SU-DHL-6 (cell line): ENCODE results near the gene VASP.

ENCODE experiments used
- H2AFZ ChIP-seq: fragments of 200-600 bp; sonication (generic); 2 replicates; pipeline ENCODE4 v1.6.1; 2014; ENCODE audit warnings: low read depth, mild to moderate bottlenecking, moderate library complexity, mixed read lengths, antibody characterized with exemption, low read length; ENCODE audit not compliant: severe bottlenecking
- H3F3A ChIP-seq: fragments of 200-600 bp; shearing (Covaris generic); 2 replicates; pipeline ENCODE4 v1.6.0; 2016; ENCODE audit warnings: antibody characterized with exemption, mild to moderate bottlenecking; ENCODE audit not compliant: insufficient read depth
- H3K27ac ChIP-seq: fragments of 200-600 bp; sonication (generic); 2 replicates; pipeline ENCODE4 v1.5.1; 2016; ENCODE audit warnings: low read depth, mild to moderate bottlenecking, low read length, moderate library complexity, mixed read lengths
- H3K27me3 ChIP-seq: fragments of 200-600 bp; sonication (generic), shearing (Covaris generic); 2 replicates; pipeline ENCODE4 v1.6.0; 2014; ENCODE audit warnings: mild to moderate bottlenecking, low read length
- H3K36me3 ChIP-seq: fragments of 200-600 bp; sonication (generic); 2 replicates; pipeline ENCODE4 v1.6.1; 2014; ENCODE audit warnings: mild to moderate bottlenecking, low read length, mixed read lengths
- H3K4me2 ChIP-seq: fragments of 300-600, 200-600 bp; shearing (Covaris generic), sonication (generic); 2 replicates; pipeline ENCODE4 v1.6.0; 2014; ENCODE audit warnings: low read length, low read depth, mild to moderate bottlenecking; ENCODE audit not compliant: poor library complexity, severe bottlenecking
- H3K4me3 ChIP-seq: fragments of 200-600 bp; sonication (generic); 2 replicates; pipeline ENCODE4 v1.5.1; 2014; ENCODE audit warnings: antibody characterized with exemption, low read length, mild to moderate bottlenecking, mixed read lengths; ENCODE audit not compliant: insufficient read depth, poor library complexity, severe bottlenecking
- H3K79me2 ChIP-seq: fragments of 200-600 bp; sonication (generic); 2 replicates; pipeline ENCODE4 v1.6.1; 2014; ENCODE audit warnings: mild to moderate bottlenecking, low read length, moderate library complexity; ENCODE audit not compliant: insufficient read depth
- H3K9ac ChIP-seq: fragments of 200-600 bp; sonication (generic); 2 replicates; pipeline ENCODE4 v1.7.0; 2014; ENCODE audit warnings: mild to moderate bottlenecking, low read length
- H3K9me2 ChIP-seq: fragments of 200-600 bp; sonication (generic); replicated peaks from 2 replicates; pipeline ENCODE4 v1.6.1; 2014; ENCODE audit warnings: low read length; ENCODE audit not compliant: insufficient read depth
- H3K9me3 ChIP-seq: fragments of 200-600 bp; sonication (generic); 2 replicates; pipeline ENCODE4 v1.6.1; 2014; ENCODE audit warnings: low read length, mixed read lengths; ENCODE audit not compliant: insufficient read depth
- H4K20me1 ChIP-seq: fragments of 200-600 bp; sonication (generic); 2 replicates; pipeline ENCODE4 v1.6.1; 2014; ENCODE audit warnings: low read depth, mild to moderate bottlenecking, antibody characterized with exemption, low read length, moderate library complexity, mixed read lengths
- CTCF ChIP-seq: fragments of 200-600 bp; sonication (generic); IDR thresholded peaks from one replicate; pipeline ENCODE4 v1.5.1; 2017; ENCODE audit warnings: antibody characterized with exemption, mild to moderate bottlenecking, low read length, moderate library complexity; ENCODE audit not compliant: insufficient read depth, poor library complexity, severe bottlenecking
- EZH2phosphoT487 ChIP-seq: fragments of 200-600 bp; sonication (generic), shearing (Covaris generic); conservative IDR thresholded peaks from 2 replicates; pipeline ENCODE4 v1.6.1; 2018; ENCODE audit warnings: mild to moderate bottlenecking, antibody characterized with exemption, low read length, moderate library complexity, mixed read lengths

Gene VASP

GRCh38 chr19:45528744-45529419 is 21.6 kb downstream of the VASP start:
- Histone ChIP-seq H3K4me3 (no peak overlapping the region), H3K27ac (no peak overlapping the region), H2AFZ (no peak overlapping the region), H3K27me3 (no peaks in the 10 kb centered on the region), H3K36me3 (peaks cover 2% of the 10 kb centered on the region; the same call in 1 of the 2 replicates), H3K4me2 (no peak overlapping the region), H3K9me3 (no peaks in the 10 kb centered on the region), H3K79me2 (no peaks in the 10 kb centered on the region), H4K20me1 (no peaks in the 10 kb centered on the region), H3F3A (no peaks in the 10 kb centered on the region), H3K9ac (no peak overlapping the region), H3K9me2 (no peaks in the 10 kb centered on the region)
- TF ChIP-seq EZH2phosphoT487 (no peak), CTCF (no peak)

- Histone ChIP-seq H3K27me3 (no peaks in the 10 kb centered on the region), H2AFZ (no peak overlapping the region), H3K27ac (no peak overlapping the region), H3K4me2 (no peak overlapping the region), H3F3A (no peaks in the 10 kb centered on the region), H3K36me3 (peaks cover 2% of the 10 kb centered on the region; the same call in 1 of the 2 replicates), H3K9me3 (no peaks in the 10 kb centered on the region), H3K9me2 (no peaks in the 10 kb centered on the region), H3K9ac (no peak overlapping the region), H3K4me3 (no peak overlapping the region), H4K20me1 (no peaks in the 10 kb centered on the region), H3K79me2 (no peaks in the 10 kb centered on the region)
- no peak for TF ChIP-seq CTCF
- TF ChIP-seq EZH2phosphoT487 = no peak
Observed at GRCh38 chr19:45529420-45529785, 22.1 kb downstream of the VASP start.

- Histone ChIP-seq H3K27me3 (no peaks in the 10 kb centered on the region), H3F3A (no peaks in the 10 kb centered on the region), H3K9ac (no peak overlapping the region), H3K79me2 (no peaks in the 10 kb centered on the region), H3K4me2 (no peak overlapping the region), H3K27ac (no peak overlapping the region), H3K4me3 (no peak overlapping the region), H4K20me1 (no peaks in the 10 kb centered on the region), H2AFZ (no peak overlapping the region), H3K36me3 (no peaks in the 10 kb centered on the region), H3K9me3 (no peaks in the 10 kb centered on the region), H3K9me2 (no peaks in the 10 kb centered on the region)
- no peak for TF ChIP-seq CTCF
- no peak for TF ChIP-seq EZH2phosphoT487
Observed at GRCh38 chr19:45531349-45531748, 24.1 kb downstream of the VASP start.
